Lower leg skin (tissue), 4 donors: Measurements from ENCODE around the gene CAMKK2. TPM values are rescaled to one million over a fixed set of nuclear protein-coding genes. Genes with fewer than 3 reads are reported as not detected.
"Not testable (repeated sequence)": the region's sequence is repeated elsewhere in the genome, so short reads cannot be mapped to it uniquely, and the experiment has no call there.

ENCODE experiments used
- DNase-seq, 2 donors: peaks; one replicate each; pipeline ENCODE4 v3.0.0-alpha.2; 2019; ENCODE audit warnings: low spot score in 2 of 2
- H3K4me3 ChIP-seq: fragments of 200-600 bp; sonication (generic); 2 replicates; pipeline ENCODE4 v1.5.1; 2017; ENCODE audit warnings: mild to moderate bottlenecking, low read depth; ENCODE audit not compliant: poor library complexity, severe bottlenecking
- CTCF ChIP-seq, 3 donors: fragments of 450-650 bp; IDR thresholded peaks; one replicate each; pipeline ENCODE4 v1.5.1; 2016; ENCODE audit warnings: antibody characterized with exemption in 3 of 3, mild to moderate bottlenecking in 3 of 3, moderate library complexity in 2 of 3
- POLR2A ChIP-seq, 2 donors: fragments of 450-650 bp; IDR thresholded peaks; one replicate each; pipeline ENCODE4 v1.6.1; 2016 to 2017; ENCODE audit warnings: antibody characterized with exemption in 2 of 2, mild to moderate bottlenecking in 1 of 2, moderate library complexity in 1 of 2
- WGBS, 2 donors: methylation state at CpG; one replicate each; pipeline ENCODE4 v1.1.5; 2018; 5-methylcytosine and 5-hydroxymethylcytosine counted together
- intact Hi-C: fragments of 100-400 bp; cut with DNase I; formaldehyde crosslinking; loops from one replicate; pipeline ENCODE4 v1.15.0; 2023; ENCODE audit warnings: low total_unique reads
- total RNA-seq, 4 donors: library from RNA; depleted of rRNA; stranded (reverse); fragments of >200 nt; gene quantifications; one replicate each; pipeline ENCODE4 v1.1.0, GENCODE V29; 2016

The CAMKK2 gene
- total RNA-seq, 4 donors from 2014 or later, result 18.2 to 31.4 (median 21.5) TPM

DNA sequence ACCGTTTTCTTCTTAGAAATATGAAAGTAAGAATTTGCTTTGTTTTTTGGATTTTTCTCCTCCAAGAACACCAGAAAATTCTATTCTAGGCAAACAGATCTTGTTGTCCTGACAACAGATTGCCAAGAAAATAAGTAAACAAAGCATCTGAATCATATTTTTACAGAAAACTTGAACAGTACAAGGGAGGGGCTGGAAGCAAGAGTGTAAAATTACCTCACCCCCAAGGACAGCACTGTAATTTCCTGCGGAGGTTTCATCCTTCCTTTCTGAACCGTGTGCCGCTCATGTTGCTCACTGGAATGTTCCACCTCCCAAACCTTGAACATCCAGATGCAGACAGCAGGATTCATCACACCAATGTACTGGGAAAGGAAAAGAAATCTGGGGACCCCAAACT is 5.4 kb upstream of the CAMKK2 start:
- DNase-seq, result peak in 1 of 2 donors; percentile 39
- H3K4me3 ChIP-seq, result no peak overlapping the region
- intact Hi-C loops, result no loop called here
- TF ChIP-seq POLR2A (IDR thresholded peaks at IDR 0.05), result no peak
- TF ChIP-seq CTCF (IDR thresholded peaks at IDR 0.05), result no peak
- WGBS, 2 donors, result 46% methylated on average over 4 of the region's 4 CpGs

GRCh38 chr12:121300083-121300819 is 3.7 kb upstream of the CAMKK2 start:
- WGBS, 2 donors, result 79 to 85% methylated on average over 4 of the region's 4 CpGs
- peak in 1 of 2 donors; percentile 32 for DNase-seq
- no peak overlapping the region for H3K4me3 ChIP-seq
- intact Hi-C loops, result no loop called here
- TF ChIP-seq POLR2A (IDR thresholded peaks at IDR 0.05), result no peak
- no peak for TF ChIP-seq CTCF (IDR thresholded peaks at IDR 0.05)

DNA sequence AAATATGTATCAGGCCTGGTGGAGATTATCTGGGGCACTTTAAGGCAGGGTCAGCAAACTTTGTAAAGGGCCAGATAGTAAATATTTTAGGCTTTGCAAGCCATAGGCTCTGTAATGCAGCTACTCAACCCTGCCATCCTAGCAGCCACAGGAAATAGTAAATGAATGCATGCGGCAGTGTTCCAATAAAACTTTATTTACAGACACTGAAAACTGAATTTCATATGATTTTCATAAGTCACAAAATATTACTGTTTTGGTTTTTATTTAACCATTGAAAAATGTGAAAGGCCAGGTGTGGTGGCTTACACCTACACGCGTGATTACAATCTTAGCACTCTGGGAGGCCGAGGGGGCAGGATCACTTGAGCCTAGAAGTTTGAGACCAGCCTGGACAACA is 3.2 kb upstream of the CAMKK2 start:
- no peak overlapping the region for H3K4me3 ChIP-seq
- intact Hi-C loops, result no loop called here
- TF ChIP-seq CTCF (IDR thresholded peaks at IDR 0.05) (no peak), POLR2A (IDR thresholded peaks at IDR 0.05) (no peak)
- peak in 1 of 2 donors; percentile 8 for DNase-seq
- 91 to 95% methylated on average over 4 of the region's 4 CpGs for WGBS, 2 donors

DNA sequence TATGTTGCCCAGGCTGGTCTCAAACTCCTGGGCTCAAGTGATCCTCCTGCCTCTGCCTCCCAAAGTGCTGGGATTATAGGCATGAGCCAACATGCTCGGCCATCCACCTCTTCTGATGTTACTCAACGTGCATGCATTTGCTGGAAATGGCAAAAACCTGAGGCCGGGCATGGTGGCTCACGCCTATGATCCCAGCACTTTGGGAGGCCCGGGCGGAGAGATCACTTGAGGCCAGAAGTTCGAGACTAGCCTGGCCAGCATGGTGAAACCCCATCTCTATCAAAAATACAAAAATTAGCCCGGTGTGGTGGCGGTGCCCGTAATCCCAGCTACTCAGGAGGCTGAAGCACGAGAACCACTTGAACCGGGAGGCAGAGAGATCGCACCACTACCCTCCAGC is 1.9 kb upstream of the CAMKK2 start:
- intact Hi-C loops, H3K4me3 ChIP-seq: not testable (repeated sequence)
- DNase-seq, result peak in 1 of 2 donors; percentile 83
- 89 to 90% methylated on average over 13 of the region's 13 CpGs for WGBS, 2 donors

- DNase-seq, result peak in 1 of 2 donors; percentile 82
- WGBS, 2 donors, result 3 to 7% methylated on average over 21 of the region's 21 CpGs
- TF ChIP-seq CTCF (IDR thresholded peaks at IDR 0.05), result no peak
Observed at GRCh38 chr12:121297435-121297991, 1.0 kb upstream of the CAMKK2 start.

GRCh38 chr12:121295746-121296617 is 527 bp downstream of the CAMKK2 start:
- intact Hi-C loops, result no loop called here
- DNase-seq, result peak in 1 of 2 donors; percentile 91
- TF ChIP-seq CTCF (IDR thresholded peaks at IDR 0.05) (no peak), POLR2A (IDR thresholded peaks at IDR 0.05) (no peak)
- peak overlapping the region; percentile 84 for H3K4me3 ChIP-seq
- WGBS, 2 donors, result 0 to 1% methylated on average over 20 to 49 of the region's 55 CpGs

More at GRCh38 chr12:121297435-121297991, 1.0 kb upstream of the CAMKK2 start:
- peak overlapping the region; percentile 61 for H3K4me3 ChIP-seq
- intact Hi-C loops, result no loop called here
